Tibial nerve (tissue), 3 donors: Measurements from ENCODE around the gene NFIB.

Source experiments
- CTCF ChIP-seq, 5 experiments: fragments of 200-600 bp in 3 of 5; fragments of 450-650 bp in 2 of 5; sonication (generic) in 3 of 5; IDR thresholded peaks; one replicate each; pipeline ENCODE4 v1.5.1; 2016 to 2019; ENCODE audit warnings: antibody characterized with exemption in 5 of 5, mild to moderate bottlenecking in 3 of 5, moderate library complexity in 2 of 5
- POLR2A ChIP-seq, 2 donors: fragments of 450-650 bp; IDR thresholded peaks; one replicate each; pipeline ENCODE4 v1.6.1; 2017; ENCODE audit warnings: antibody characterized with exemption in 2 of 2, mild to moderate bottlenecking in 2 of 2, moderate library complexity in 2 of 2

DNA sequence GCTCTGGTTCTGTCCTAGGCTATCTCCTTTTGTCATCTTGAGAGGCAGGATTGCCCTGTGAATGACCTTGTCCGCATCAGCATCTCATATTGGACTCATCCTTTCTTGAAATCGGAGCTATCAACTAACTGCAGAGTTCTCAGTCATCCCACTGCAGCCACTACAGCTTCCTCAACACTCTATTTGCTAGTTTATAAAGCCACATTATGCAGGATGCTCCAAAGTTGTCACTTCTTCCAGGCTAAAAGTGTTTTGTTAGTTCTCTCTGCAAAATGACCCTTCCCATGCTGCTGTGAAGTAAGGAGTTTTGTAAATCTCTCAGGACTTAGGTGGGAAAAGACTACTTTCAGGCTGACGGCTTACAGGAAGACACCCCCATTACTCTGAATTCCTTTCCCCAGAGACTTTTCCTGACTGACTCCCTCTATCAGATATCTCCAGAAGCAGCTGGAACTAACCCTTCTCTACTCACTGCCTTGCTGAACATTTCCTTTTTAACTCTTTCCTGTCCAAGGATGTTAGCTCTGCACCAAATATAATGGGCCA, 257.6 kb downstream of the NFIB start:
- TF ChIP-seq CTCF (IDR thresholded peaks at IDR 0.05) (no peak), POLR2A (IDR thresholded peaks at IDR 0.05) (no peak)
